Ectodermal cell (in vitro differentiated cells): Measurements from ENCODE around the gene METTL22. TPM values are rescaled to one million over a fixed set of nuclear protein-coding genes. Genes with fewer than 3 reads are reported as not detected.
A peak's percentile ranks its signal among the peaks of the same experiment; 100 is the strongest.

Source experiments
- H3K27ac ChIP-seq: 2 replicates; pipeline ENCODE4 v1.7.0; 2013; ENCODE audit warnings: mild to moderate bottlenecking, low read depth, low read length; ENCODE audit not compliant: insufficient read depth, poor library complexity, severe bottlenecking
- H3K27me3 ChIP-seq: 2 replicates; pipeline ENCODE4 v1.7.0; 2013; ENCODE audit warnings: mild to moderate bottlenecking, low read length; ENCODE audit not compliant: insufficient read depth, control insufficient read depth, poor library complexity, severe bottlenecking
- H3K36me3 ChIP-seq: one replicate; pipeline ENCODE4 v1.7.0; 2013; ENCODE audit warnings: low read length; ENCODE audit not compliant: control insufficient read depth, insufficient read depth
- H3K4me1 ChIP-seq: one replicate; pipeline ENCODE4 v1.7.0; 2013; ENCODE audit warnings: low read length; ENCODE audit not compliant: control insufficient read depth, insufficient read depth
- H3K4me3 ChIP-seq: 2 replicates; pipeline ENCODE4 v1.7.0; 2013; ENCODE audit warnings: low read depth, low read length, control low read depth; ENCODE audit not compliant: insufficient read depth
- H3K9me3 ChIP-seq: 2 replicates; pipeline ENCODE4 v1.7.0; 2013; ENCODE audit warnings: mild to moderate bottlenecking, low read length, moderate library complexity; ENCODE audit not compliant: control insufficient read depth
- WGBS, 2 experiments: methylation state at CpG; one replicate each; pipeline ENCODE4 v1.1.7; 2013; ENCODE audit warnings: missing lambda C conversion rate in 2 of 2; 5-methylcytosine and 5-hydroxymethylcytosine counted together
- polyA plus RNA-seq, 4 experiments: library from polyadenylated mRNA; stranded (reverse); fragments of 50-300 nt; gene quantifications; one replicate each; pipeline ENCODE4 v1.2.3, GENCODE V29; 2013

Gene METTL22
- polyA plus RNA-seq (2013, experiment 1 of 4), result 45.3 TPM
- 39.9 TPM for polyA plus RNA-seq (2013, experiment 2 of 4)
- polyA plus RNA-seq (2013, experiment 3 of 4), result 30.4 TPM
- polyA plus RNA-seq (2013, experiment 4 of 4), result 34.4 TPM

DNA sequence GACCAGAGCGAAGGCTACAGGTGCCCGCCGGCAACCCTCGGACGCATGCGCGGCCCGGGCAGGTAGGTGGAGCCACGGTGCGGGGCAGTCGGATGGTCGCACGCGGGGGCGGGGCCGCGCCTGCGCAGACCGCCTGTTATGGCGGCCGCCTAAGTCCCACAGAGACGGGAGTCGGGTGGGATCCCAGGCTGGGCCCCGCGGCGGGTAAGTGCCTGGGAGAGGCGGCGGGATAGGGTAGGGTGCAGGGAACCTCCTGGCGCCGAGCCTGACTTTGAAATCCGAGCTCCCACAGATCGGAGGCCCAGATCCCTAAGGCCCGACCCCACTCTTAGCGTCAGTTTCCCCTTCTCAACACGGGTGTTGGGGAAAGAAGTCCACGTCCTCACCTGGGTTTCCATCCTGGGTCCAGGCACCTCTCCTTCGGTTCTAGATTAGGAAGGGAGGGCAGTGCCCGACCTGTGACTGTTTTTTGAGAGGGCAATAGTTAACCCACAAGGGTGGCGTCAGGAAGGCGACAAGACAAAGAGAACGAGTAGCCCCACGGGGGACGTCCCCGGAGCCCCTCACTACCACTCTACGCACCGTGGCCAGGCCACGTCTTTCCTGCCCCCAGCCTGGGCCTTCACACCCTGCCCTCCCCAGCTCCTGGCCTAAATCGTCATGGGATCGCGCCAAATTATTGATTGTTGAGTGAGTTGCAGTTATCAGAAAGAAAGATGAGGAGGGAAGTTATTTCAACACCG lies at the start of gene METTL22:
METTL22 (plus strand) TSS at position 127 of the 743 bp plus-strand sequence. CDS start 3,968 bp downstream, outside the sequence.
- 0% methylated on average over 51 of the region's 51 CpGs for WGBS, 2 experiments
- peak within 1 kb of the TSS; percentile 64 for H3K27ac ChIP-seq

DNA sequence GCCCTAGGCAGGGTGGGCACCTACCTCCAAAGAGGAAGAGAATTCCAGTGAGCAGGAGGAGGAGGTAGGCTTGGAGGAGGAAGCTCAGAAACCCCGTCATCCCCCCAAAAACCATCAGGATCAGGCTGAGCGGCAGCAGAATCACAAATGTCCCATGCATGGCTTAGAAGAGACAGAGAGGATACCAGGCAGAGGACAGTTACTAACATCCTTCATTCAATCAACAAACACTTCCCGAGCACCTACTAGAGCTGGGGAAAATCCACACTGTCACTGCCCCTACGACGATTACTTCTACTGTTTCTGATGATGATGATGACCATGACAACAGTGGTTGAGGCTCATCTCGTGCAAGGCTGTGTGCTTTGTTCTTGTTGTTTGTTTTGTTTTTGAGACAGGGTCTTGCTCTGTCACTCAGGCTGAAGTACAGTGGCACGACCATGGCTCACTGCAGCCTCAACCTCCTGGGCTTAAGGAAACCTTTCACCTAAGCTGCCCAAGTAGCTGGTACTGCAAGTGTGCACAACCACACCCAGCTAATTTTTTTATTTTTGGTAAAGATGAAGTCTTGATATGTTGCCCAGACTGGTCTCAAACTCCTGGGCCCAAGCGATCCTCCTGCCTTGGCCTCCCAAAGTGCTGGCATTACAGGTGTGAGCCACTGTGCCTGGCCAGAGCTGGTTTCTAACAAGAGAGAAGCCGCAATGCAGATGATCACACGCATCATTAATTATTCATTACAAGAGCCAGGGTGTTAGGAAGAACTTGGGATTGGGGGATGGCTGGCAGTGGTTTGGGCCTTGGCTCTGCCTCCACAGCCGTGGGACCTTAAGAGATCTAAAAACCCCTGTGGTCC lies 49.2 kb upstream of the METTL22 start:
- no peaks in the 10 kb centered on the region for H3K9me3 ChIP-seq
- H3K27ac ChIP-seq, result peak overlapping the region; percentile 86
- WGBS, 2 experiments, result 83 to 84% methylated on average over 11 of the region's 11 CpGs
- H3K36me3 ChIP-seq, result no peaks in the 10 kb centered on the region
- peaks cover 15% of the 10 kb centered on the region for H3K4me1 ChIP-seq
- no peaks in the 10 kb centered on the region for H3K27me3 ChIP-seq
- no peak overlapping the region for H3K4me3 ChIP-seq

More for the DNA sequence above, at the start of gene METTL22:
- H3K9me3 ChIP-seq, result no peaks in the 10 kb centered on the region
- no peaks in the 10 kb centered on the region for H3K27me3 ChIP-seq
- peaks cover 8% of the 10 kb centered on the region for H3K4me1 ChIP-seq
- H3K4me3 ChIP-seq, result peak within 1 kb of the TSS; percentile 94
- peaks cover 14% of the 10 kb centered on the region for H3K36me3 ChIP-seq

- 52% methylated on average over 7 of the region's 7 CpGs for WGBS, 2 experiments
- no peaks in the 10 kb centered on the region for H3K27me3 ChIP-seq
These were observed 48.4 kb upstream of the METTL22 start for GRCh38 chr16:8572919-8573724.

DNA sequence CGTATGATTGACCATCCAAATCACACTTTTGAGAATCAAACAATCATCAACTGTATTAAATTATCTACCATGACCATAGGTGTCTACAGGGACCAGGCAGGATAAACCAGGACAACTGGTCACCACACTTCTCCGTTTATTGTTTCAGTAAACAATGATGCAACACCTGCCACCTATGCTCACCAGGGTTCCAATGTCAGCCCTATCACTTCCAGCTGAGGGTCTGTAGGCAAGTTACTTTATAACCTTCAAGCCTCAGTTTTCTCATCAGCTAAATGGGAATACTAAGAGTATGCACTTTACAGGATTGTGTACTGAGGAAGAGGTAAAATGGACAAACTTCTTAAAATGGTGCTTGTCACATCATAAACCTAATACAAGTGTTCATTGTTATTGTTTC lies 46.1 kb upstream of the METTL22 start:
- Histone ChIP-seq H3K27me3 (no peaks in the 10 kb centered on the region), H3K36me3 (no peaks in the 10 kb centered on the region), H3K9me3 (no peaks in the 10 kb centered on the region), H3K4me3 (no peak overlapping the region), H3K4me1 (peaks cover 14% of the 10 kb centered on the region), H3K27ac (no peak overlapping the region)
- WGBS, 2 experiments, result 94 to 96% methylated on average over 2 of the region's 2 CpGs

More at GRCh38 chr16:8572919-8573724, 48.4 kb upstream of the METTL22 start:
- H3K27ac ChIP-seq, result peak overlapping the region; percentile 52
- no peaks in the 10 kb centered on the region for H3K36me3 ChIP-seq
- H3K4me3 ChIP-seq, result no peak overlapping the region
- no peaks in the 10 kb centered on the region for H3K9me3 ChIP-seq
- peaks cover 15% of the 10 kb centered on the region for H3K4me1 ChIP-seq

GRCh38 chr16:8576141-8577004 lies 45.1 kb upstream of the METTL22 start:
- peaks cover 6% of the 10 kb centered on the region for H3K4me1 ChIP-seq
- no peak overlapping the region for H3K4me3 ChIP-seq
- no peaks in the 10 kb centered on the region for H3K27me3 ChIP-seq
- no peaks in the 10 kb centered on the region for H3K9me3 ChIP-seq
- no peaks in the 10 kb centered on the region for H3K36me3 ChIP-seq
- H3K27ac ChIP-seq, result no peak overlapping the region
- 88 to 95% methylated on average over 4 of the region's 4 CpGs for WGBS, 2 experiments

DNA sequence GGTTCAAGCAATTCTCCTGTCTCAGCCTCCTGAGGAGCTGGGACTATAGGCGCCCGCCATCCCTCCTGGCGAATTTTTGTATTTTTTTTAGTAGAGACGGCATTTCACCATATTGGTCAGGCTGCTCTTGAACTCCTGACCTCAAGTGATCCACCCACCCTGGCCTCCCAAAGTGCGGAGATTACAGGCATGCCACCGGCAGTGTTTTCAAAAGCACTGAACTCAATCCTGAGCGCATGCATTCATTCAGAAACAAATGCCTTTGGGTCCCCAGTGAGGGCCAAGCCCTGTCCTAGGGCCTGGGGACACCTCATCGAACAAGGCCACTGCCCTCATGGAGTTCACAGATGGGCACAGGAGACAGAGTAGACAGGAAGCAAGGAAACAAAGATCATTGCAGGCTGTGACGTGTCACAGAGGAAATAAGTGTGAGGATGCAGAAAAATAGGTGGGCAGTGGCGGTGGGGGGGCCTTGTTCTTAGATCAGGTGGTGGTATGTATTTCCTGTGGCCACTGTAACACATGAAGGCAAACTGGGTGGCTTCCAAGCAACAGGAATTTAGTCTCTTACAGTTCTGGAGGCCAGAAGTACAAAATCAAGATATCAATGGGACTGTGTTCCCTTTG lies 43.7 kb upstream of the METTL22 start:
- Histone ChIP-seq H3K9me3 (no peaks in the 10 kb centered on the region), H3K27me3 (no peaks in the 10 kb centered on the region), H3K4me3 (no peak overlapping the region), H3K27ac (no peak overlapping the region), H3K36me3 (no peaks in the 10 kb centered on the region), H3K4me1 (no peaks in the 10 kb centered on the region)
- WGBS, 2 experiments, result 86% methylated on average over 10 of the region's 10 CpGs

GRCh38 chr16:8579559-8579958 lies 41.9 kb upstream of the METTL22 start:
- H3K4me1 ChIP-seq, result no peaks in the 10 kb centered on the region
- H3K9me3 ChIP-seq, result no peaks in the 10 kb centered on the region
- no peaks in the 10 kb centered on the region for H3K27me3 ChIP-seq
- 90 to 93% methylated on average over 9 of the region's 9 CpGs for WGBS, 2 experiments
- H3K4me3 ChIP-seq, result no peak overlapping the region
- no peak overlapping the region for H3K27ac ChIP-seq
- no peaks in the 10 kb centered on the region for H3K36me3 ChIP-seq

GRCh38 chr16:8581831-8582580 lies 39.5 kb upstream of the METTL22 start:
- H3K9me3 ChIP-seq, result no peaks in the 10 kb centered on the region
- no peaks in the 10 kb centered on the region for H3K36me3 ChIP-seq
- no peak overlapping the region for H3K27ac ChIP-seq
- H3K4me3 ChIP-seq, result no peak overlapping the region
- no peaks in the 10 kb centered on the region for H3K4me1 ChIP-seq
- 78 to 80% methylated on average over 6 of the region's 6 CpGs for WGBS, 2 experiments
- no peaks in the 10 kb centered on the region for H3K27me3 ChIP-seq
